HepG2 (cell line): Measurements from ENCODE around the gene SMARCD1. TPM values are rescaled to one million over a fixed set of nuclear protein-coding genes. Genes with fewer than 3 reads are reported as not detected.

Experiments used
- ARNT ChIP-seq: fragments of 450-650 bp; IDR thresholded peaks from 2 replicates; pipeline ENCODE4 v1.6.1; 2017
- ARNTL ChIP-seq: sonication (generic); formaldehyde crosslinking; IDR thresholded peaks from 2 replicates; pipeline ENCODE4 v1.4.0; 2020; ENCODE audit warnings: mild to moderate bottlenecking, missing genetic modification reagents
- ATRX ChIP-seq: sonication (generic); formaldehyde crosslinking; IDR thresholded peaks from 2 replicates; pipeline ENCODE4 v1.4.0; 2020; ENCODE audit warnings: missing genetic modification reagents, borderline replicate concordance
- BORCS8-MEF2B ChIP-seq: sonication (generic); formaldehyde crosslinking; IDR thresholded peaks from 2 replicates; pipeline ENCODE4 v1.8.0; 2022; ENCODE audit warnings: mild to moderate bottlenecking, missing genetic modification reagents
- BRCA1 ChIP-seq: sonication (generic); formaldehyde crosslinking; IDR thresholded peaks from 2 replicates; pipeline ENCODE4 v1.4.0; 2020; ENCODE audit warnings: missing genetic modification reagents
- ELF4 ChIP-seq: sonication (generic); formaldehyde crosslinking; IDR thresholded peaks from 2 replicates; pipeline ENCODE4 v1.5.0; 2020; ENCODE audit warnings: missing genetic modification reagents, mild to moderate bottlenecking, moderate library complexity, borderline replicate concordance
- HCFC1 ChIP-seq: fragments of 150-350 bp; IDR thresholded peaks from 2 replicates; pipeline ENCODE4 v1.6.1; 2014; ENCODE audit warnings: low read depth, low read length
- HNRNPH1 ChIP-seq: fragments of 200-400 bp; formaldehyde crosslinking; optimal IDR thresholded peaks from 2 replicates; pipeline ENCODE3; 2017; ENCODE audit warnings: mild to moderate bottlenecking, low read depth, low read length
- HNRNPLL ChIP-seq: fragments of 200-400 bp; formaldehyde crosslinking; IDR thresholded peaks from 2 replicates; pipeline ENCODE4 v1.6.1; 2017; ENCODE audit warnings: mild to moderate bottlenecking, low read depth, low read length; ENCODE audit not compliant: poor library complexity, severe bottlenecking
- IKZF4 ChIP-seq: sonication (generic); formaldehyde crosslinking; IDR thresholded peaks from 2 replicates; pipeline ENCODE4 v1.5.1; 2020; ENCODE audit warnings: borderline replicate concordance, mild to moderate bottlenecking, low read depth, missing genetic modification reagents; ENCODE audit errors: not compliant biosample characterization
- NR1H2 ChIP-seq: sonication (generic); formaldehyde crosslinking; IDR thresholded peaks from 2 replicates; pipeline ENCODE4 v1.8.1; 2022; ENCODE audit warnings: low read depth, missing genetic modification reagents, borderline replicate concordance
- POGZ ChIP-seq: sonication (generic); formaldehyde crosslinking; IDR thresholded peaks from 2 replicates; pipeline ENCODE4 v1.4.0; 2020; ENCODE audit warnings: mild to moderate bottlenecking, missing genetic modification reagents
- RAD51 ChIP-seq: fragments of 450-650 bp; IDR thresholded peaks from 2 replicates; pipeline ENCODE4 v1.6.1; 2016; ENCODE audit warnings: borderline replicate concordance
- RXRA ChIP-seq: sonication (generic); formaldehyde crosslinking; IDR thresholded peaks from 2 replicates; pipeline ENCODE4 v1.5.1; 2020; ENCODE audit warnings: missing genetic modification reagents
- SP140L ChIP-seq: sonication (generic); formaldehyde crosslinking; IDR thresholded peaks from 2 replicates; pipeline ENCODE4 v1.4.0; 2020; ENCODE audit warnings: missing genetic modification reagents, borderline replicate concordance
- TOE1 ChIP-seq: sonication (generic); formaldehyde crosslinking; IDR thresholded peaks from 2 replicates; pipeline ENCODE4 v1.4.0; 2020; ENCODE audit warnings: mild to moderate bottlenecking, missing genetic modification reagents
- ZFX ChIP-seq: sonication (generic); formaldehyde crosslinking; IDR thresholded peaks from 2 replicates; pipeline ENCODE4 v1.4.0; 2020; ENCODE audit warnings: mild to moderate bottlenecking, low read depth, missing genetic modification reagents, moderate library complexity
- ZNF329 ChIP-seq: sonication (generic); formaldehyde crosslinking; IDR thresholded peaks from 2 replicates; pipeline ENCODE4 v1.9.0; 2021; ENCODE audit warnings: low read depth, mild to moderate bottlenecking, missing genetic modification reagents
- ZNF501 ChIP-seq: sonication (generic); formaldehyde crosslinking; IDR thresholded peaks from 2 replicates; pipeline ENCODE4 v1.5.1; 2020; ENCODE audit warnings: mild to moderate bottlenecking, moderate library complexity, missing genetic modification reagents
- ZNF549 ChIP-seq: sonication (generic); formaldehyde crosslinking; IDR thresholded peaks from 2 replicates; pipeline ENCODE4 v1.5.0; 2020; ENCODE audit warnings: missing genetic modification reagents
- ZNF879 ChIP-seq: sonication (generic); formaldehyde crosslinking; IDR thresholded peaks from 2 replicates; pipeline ENCODE4 v1.8.1; 2023; ENCODE audit warnings: missing genetic modification reagents
- polyA plus RNA-seq, 8 experiments: library from polyadenylated mRNA; depleted of rRNA in 3 of 8; stranded (reverse) in 7 of 8; unstranded in 1 of 8; fragments of >200 nt; fragmentation: Illumina TruSeq in 4 of 8; extraction: Trizol in 4 of 8; gene quantifications; 2 replicates each; pipeline versions ENCODE4 v1.2.1 to v1.2.3, GENCODE V29; 2011 to 2016; ENCODE audit warnings: low read depth in 4 of 8, missing spikeins in 1 of 8, mixed read lengths in 1 of 8; ENCODE audit not compliant: insufficient read depth in 1 of 8
- total RNA-seq, 5 experiments: library from RNA; depleted of rRNA; stranded (reverse); fragments of >200 nt; fragmentation: Illumina TruSeq; extraction: Trizol; gene quantifications; 2 replicates each; pipeline ENCODE4 v1.2.3, GENCODE V29; 2016; ENCODE audit warnings: low read depth in 1 of 5
- TF ChIP-seq, protein P1 (sequence below): IDR thresholded peaks from 2 replicates; pipeline ENCODE4 v1.6.1; 2012; ENCODE audit warnings: inconsistent platforms
- TF ChIP-seq, protein P2 (sequence below): sonication (generic); formaldehyde crosslinking; IDR thresholded peaks from 2 replicates; pipeline ENCODE4 v1.4.0; 2020; ENCODE audit warnings: missing genetic modification reagents, low read depth, mild to moderate bottlenecking, borderline replicate concordance
- TF ChIP-seq, protein P3 (sequence below): sonication (generic); formaldehyde crosslinking; IDR thresholded peaks from 2 replicates; pipeline ENCODE4 v1.4.0; 2020; ENCODE audit warnings: missing genetic modification reagents
- TF ChIP-seq, protein P4 (sequence below): sonication (generic); formaldehyde crosslinking; IDR thresholded peaks from 2 replicates; pipeline ENCODE4 v1.8.1; 2023; ENCODE audit warnings: mild to moderate bottlenecking, inconsistent platforms, moderate library complexity, missing genetic modification reagents, borderline replicate concordance
- TF ChIP-seq, protein P5 (sequence below): sonication (generic); formaldehyde crosslinking; IDR thresholded peaks from 2 replicates; pipeline ENCODE4 v1.4.0; 2020; ENCODE audit warnings: missing genetic modification reagents

The SMARCD1 gene
- total and polyA plus RNA-seq, 2 of the 13 experiments (the other 11 are each of a cell fraction or from before 2014, with no cell fraction given) = 51.7 to 54.6 TPM

DNA sequence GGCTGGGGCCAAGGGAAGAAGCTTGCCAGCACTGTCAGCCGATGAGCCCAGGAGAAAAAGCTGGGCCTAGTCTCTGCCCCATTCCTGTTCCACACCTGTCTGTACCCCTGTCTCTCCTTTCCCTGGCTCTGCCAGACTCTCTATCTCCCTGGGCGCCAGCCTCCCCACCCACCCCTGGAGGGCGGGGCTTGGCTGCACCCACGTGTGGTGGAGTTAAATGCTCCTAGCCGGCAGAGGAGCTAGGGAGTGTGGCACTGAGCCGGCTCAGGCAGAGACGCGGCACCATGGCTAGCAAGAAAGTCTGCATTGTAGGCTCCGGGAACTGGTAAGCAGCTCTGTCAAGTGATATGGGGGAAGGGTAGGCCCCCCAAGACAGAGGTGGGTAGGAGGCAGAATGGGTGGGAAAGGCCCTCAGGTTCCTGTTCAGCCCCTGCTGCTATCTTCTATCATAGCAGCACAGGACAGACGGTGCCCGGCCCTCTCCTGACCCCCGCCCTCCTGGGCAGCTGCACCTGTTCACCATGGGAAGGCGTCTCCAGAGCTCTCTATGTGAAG lies 18.7 kb downstream of the SMARCD1 start, which contains the start of gene GPD1 (continued):
- TF ChIP-seq, protein P1, sequence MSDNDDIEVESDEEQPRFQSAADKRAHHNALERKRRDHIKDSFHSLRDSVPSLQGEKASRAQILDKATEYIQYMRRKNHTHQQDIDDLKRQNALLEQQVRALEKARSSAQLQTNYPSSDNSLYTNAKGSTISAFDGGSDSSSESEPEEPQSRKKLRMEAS = no peak
- no peak for TF ChIP-seq ZNF549 (CRISPR knock-in tag)
- TF ChIP-seq TOE1 = no peak
- TF ChIP-seq BRCA1 (CRISPR knock-in tag) = no peak
- no peak for TF ChIP-seq ZNF879 (CRISPR knock-in tag)
- no peak for TF ChIP-seq ELF4 (CRISPR knock-in tag)
- TF ChIP-seq HCFC1 = no peak
- TF ChIP-seq ZNF329 (CRISPR knock-in tag) = no peak
- TF ChIP-seq ZNF501 (CRISPR knock-in tag) = no peak
- TF ChIP-seq ARNT = no peak
- no peak for TF ChIP-seq SP140L (CRISPR knock-in tag)
- TF ChIP-seq RXRA (CRISPR knock-in tag) = peak; percentile 15; the same call in 1 of the 2 replicates
- TF ChIP-seq IKZF4 (CRISPR knock-in tag) = no peak
- peak; percentile 35 for TF ChIP-seq ZFX
- TF ChIP-seq, protein P2, sequence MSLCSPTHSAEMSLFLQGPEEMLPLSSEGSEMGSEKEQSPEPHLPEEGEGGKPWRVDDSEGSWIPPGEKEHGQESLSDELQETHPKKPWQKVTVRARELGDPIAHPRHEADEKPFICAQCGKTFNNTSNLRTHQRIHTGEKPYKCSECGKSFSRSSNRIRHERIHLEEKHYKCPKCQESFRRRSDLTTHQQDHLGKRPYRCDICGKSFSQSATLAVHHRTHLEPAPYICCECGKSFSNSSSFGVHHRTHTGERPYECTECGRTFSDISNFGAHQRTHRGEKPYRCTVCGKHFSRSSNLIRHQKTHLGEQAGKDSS (CRISPR knock-in tag) = no peak
- TF ChIP-seq, protein P3, sequence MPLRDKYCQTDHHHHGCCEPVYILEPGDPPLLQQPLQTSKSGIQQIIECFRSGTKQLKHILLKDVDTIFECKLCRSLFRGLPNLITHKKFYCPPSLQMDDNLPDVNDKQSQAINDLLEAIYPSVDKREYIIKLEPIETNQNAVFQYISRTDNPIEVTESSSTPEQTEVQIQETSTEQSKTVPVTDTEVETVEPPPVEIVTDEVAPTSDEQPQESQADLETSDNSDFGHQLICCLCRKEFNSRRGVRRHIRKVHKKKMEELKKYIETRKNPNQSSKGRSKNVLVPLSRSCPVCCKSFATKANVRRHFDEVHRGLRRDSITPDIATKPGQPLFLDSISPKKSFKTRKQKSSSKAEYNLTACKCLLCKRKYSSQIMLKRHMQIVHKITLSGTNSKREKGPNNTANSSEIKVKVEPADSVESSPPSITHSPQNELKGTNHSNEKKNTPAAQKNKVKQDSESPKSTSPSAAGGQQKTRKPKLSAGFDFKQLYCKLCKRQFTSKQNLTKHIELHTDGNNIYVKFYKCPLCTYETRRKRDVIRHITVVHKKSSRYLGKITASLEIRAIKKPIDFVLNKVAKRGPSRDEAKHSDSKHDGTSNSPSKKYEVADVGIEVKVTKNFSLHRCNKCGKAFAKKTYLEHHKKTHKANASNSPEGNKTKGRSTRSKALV (CRISPR knock-in tag) = no peak
- no peak for TF ChIP-seq NR1H2
- TF ChIP-seq RAD51 = no peak
- TF ChIP-seq, protein P4, sequence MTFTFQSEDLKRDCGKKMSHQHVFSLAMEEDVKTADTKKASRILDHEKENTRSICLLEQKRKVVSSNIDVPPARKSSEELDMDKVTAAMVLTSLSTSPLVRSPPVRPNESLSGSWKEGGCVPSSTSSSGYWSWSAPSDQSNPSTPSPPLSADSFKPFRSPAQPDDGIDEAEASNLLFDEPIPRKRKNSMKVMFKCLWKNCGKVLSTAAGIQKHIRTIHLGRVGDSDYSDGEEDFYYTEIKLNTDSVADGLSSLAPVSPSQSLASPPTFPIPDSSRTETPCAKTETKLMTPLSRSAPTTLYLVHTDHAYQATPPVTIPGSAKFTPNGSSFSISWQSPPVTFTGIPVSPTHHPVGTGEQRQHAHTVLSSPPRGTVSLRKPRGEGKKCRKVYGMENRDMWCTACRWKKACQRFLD (CRISPR knock-in tag) = no peak
- TF ChIP-seq HNRNPLL = no peak
- TF ChIP-seq, protein P5, sequence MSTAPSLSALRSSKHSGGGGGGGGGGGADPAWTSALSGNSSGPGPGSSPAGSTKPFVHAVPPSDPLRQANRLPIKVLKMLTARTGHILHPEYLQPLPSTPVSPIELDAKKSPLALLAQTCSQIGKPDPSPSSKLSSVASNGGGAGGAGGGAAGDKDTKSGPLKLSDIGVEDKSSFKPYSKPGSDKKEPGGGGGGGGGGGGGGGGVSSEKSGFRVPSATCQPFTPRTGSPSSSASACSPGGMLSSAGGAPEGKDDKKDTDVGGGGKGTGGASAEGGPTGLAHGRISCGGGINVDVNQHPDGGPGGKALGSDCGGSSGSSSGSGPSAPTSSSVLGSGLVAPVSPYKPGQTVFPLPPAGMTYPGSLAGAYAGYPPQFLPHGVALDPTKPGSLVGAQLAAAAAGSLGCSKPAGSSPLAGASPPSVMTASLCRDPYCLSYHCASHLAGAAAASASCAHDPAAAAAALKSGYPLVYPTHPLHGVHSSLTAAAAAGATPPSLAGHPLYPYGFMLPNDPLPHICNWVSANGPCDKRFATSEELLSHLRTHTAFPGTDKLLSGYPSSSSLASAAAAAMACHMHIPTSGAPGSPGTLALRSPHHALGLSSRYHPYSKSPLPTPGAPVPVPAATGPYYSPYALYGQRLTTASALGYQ (CRISPR knock-in tag) = no peak
- no peak for TF ChIP-seq ARNTL
- TF ChIP-seq BORCS8-MEF2B (CRISPR knock-in tag) = 0 out of 2 replicates have a peak, but pooled peaks have one; percentile 21
- no peak for TF ChIP-seq ATRX
- TF ChIP-seq POGZ (CRISPR knock-in tag) = no peak
- TF ChIP-seq HNRNPH1 = no peak
